ENCODE measurements around the gene SYCE3.

DNA sequence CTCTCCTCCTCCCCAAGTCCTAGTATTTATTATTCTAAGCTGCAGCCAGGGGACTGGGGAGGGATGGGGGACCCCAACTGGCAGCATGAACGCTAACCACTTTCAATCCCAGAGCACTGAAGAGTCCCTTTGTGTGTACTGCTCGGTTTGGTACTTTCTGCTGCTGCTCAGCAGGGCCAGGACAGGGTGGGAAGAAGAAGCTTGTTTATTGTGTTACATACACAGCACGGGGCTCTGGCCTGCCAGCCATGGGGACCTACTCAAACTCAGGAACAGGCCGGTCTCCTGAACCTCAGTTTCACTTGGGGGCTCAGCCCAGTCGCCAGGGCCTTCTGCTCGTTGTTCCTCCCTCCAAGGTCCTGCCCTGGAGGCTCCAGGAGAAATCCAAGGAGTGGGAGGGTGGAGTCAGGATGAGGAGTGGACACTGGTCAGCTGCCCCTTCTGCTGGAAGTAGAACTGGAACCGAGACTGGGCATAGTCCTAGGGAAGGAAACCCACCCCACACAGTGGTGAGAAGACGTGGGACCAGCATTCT, 16.1 kb upstream of the SYCE3 start:
- TF ChIP-seq CTCF (IDR thresholded peaks at IDR 0.05), result no peak
- TF ChIP-seq POLR2A (IDR thresholded peaks at IDR 0.05), result no peak
